OCI-LY7 (cell line): ENCODE measurements around the gene C3orf52. TPM values are rescaled to one million over a fixed set of nuclear protein-coding genes. Genes with fewer than 3 reads are reported as not detected.

Source experiments
- BruUV-seq: library from RNA; stranded (reverse); fragments of 400-500 nt; replicated peaks from 2 replicates; lab custom pipeline; 2021; lab: Mats Ljungman, UMichigan
- CTCF ChIA-PET: fragments of 300-600 bp; sonication (Branson Sonifier 250); formaldehyde crosslinking; loops from one replicate; lab custom pipeline; 2022; ENCODE audit warnings: antibody characterized with exemption; ENCODE audit not compliant: unreplicated experiment; lab: Charles Lee
- POLR2A ChIA-PET: fragments of 300-600 bp; sonication (Branson Sonifier 250); formaldehyde crosslinking; loops from one replicate; lab custom pipeline; 2022; ENCODE audit warnings: antibody characterized with exemption; lab: Charles Lee
- DNase-seq: peaks from one replicate; pipeline ENCODE4 v3.0.0-alpha.2; 2015; ENCODE audit warnings: low spot score
- H2AFZ ChIP-seq: fragments of 200-600 bp; sonication (generic), shearing (Covaris generic); 2 replicates; pipeline ENCODE4 v1.6.1; 2014; ENCODE audit warnings: mild to moderate bottlenecking, antibody characterized with exemption, low read length, moderate library complexity
- H3K27ac ChIP-seq: fragments of 200-600 bp; sonication (generic); 2 replicates; pipeline ENCODE4 v1.5.1; 2014; ENCODE audit warnings: mixed run types, low read depth, mild to moderate bottlenecking, moderate library complexity, low read length, inconsistent platforms; ENCODE audit not compliant: poor library complexity, severe bottlenecking
- H3K36me3 ChIP-seq: fragments of 200-600 bp; sonication (generic); 2 replicates; pipeline ENCODE4 v1.6.1; 2014; ENCODE audit warnings: mild to moderate bottlenecking, antibody characterized with exemption, low read length, moderate library complexity, mixed read lengths; ENCODE audit not compliant: insufficient read depth
- H3K4me1 ChIP-seq: fragments of 200-600 bp; sonication (generic); 2 replicates; pipeline ENCODE4 v1.5.1; 2014; ENCODE audit warnings: mild to moderate bottlenecking, low read length; ENCODE audit not compliant: insufficient read depth, poor library complexity, severe bottlenecking
- H3K4me2 ChIP-seq: fragments of 200-600 bp; sonication (generic); 2 replicates; pipeline ENCODE4 v1.6.1; 2014; ENCODE audit warnings: mild to moderate bottlenecking, low read length
- H3K4me3 ChIP-seq: fragments of 200-600 bp; sonication (generic); 2 replicates; pipeline ENCODE4 v1.5.1; 2014; ENCODE audit warnings: mild to moderate bottlenecking, low read depth, low read length; ENCODE audit not compliant: poor library complexity, severe bottlenecking
- H3K79me2 ChIP-seq: fragments of 200-600 bp; sonication (generic); 2 replicates; pipeline ENCODE4 v1.6.1; 2016; ENCODE audit warnings: low read depth, mild to moderate bottlenecking, low read length, moderate library complexity, mixed read lengths; ENCODE audit not compliant: insufficient read depth
- H3K9me2 ChIP-seq: fragments of 200-600 bp; sonication (generic); 2 replicates; pipeline ENCODE4 v1.6.1; 2016; ENCODE audit warnings: mild to moderate bottlenecking, low read length, mixed read lengths; ENCODE audit not compliant: insufficient read depth
- H3K9me3 ChIP-seq: fragments of 200-600 bp; sonication (generic); 2 replicates; pipeline ENCODE4 v1.6.1; 2014; ENCODE audit warnings: mild to moderate bottlenecking, mixed run types, low read length, mixed read lengths
- H4K20me1 ChIP-seq: fragments of 200-600 bp; sonication (generic); 2 replicates; pipeline ENCODE4 v1.6.1; 2014; ENCODE audit warnings: mild to moderate bottlenecking, antibody characterized with exemption, low read length, moderate library complexity, mixed read lengths; ENCODE audit not compliant: insufficient read depth
- CTCF ChIP-seq: fragments of 200-600 bp; sonication (generic); conservative IDR thresholded peaks from 2 replicates; pipeline ENCODE4 v1.5.1; 2014; ENCODE audit warnings: mild to moderate bottlenecking, antibody characterized with exemption, low read length, moderate library complexity, mixed read lengths
- EZH2phosphoT487 ChIP-seq: fragments of 200-600 bp; sonication (generic); IDR thresholded peaks from 2 replicates; pipeline ENCODE4 v1.6.1; 2018; ENCODE audit warnings: low read depth, borderline replicate concordance, mild to moderate bottlenecking, mixed run types, antibody characterized with exemption, low read length, moderate library complexity, mixed read lengths
- intact Hi-C: fragments of 100-400 bp; cut with micrococcal nuclease; formaldehyde crosslinking; loops from one replicate; pipeline ENCODE4 v1.10.0; 2022; ENCODE audit not compliant: unreplicated experiment
- total RNA-seq, 2 experiments: library from RNA; depleted of rRNA in 1 of 2; stranded (reverse); fragments of >200 nt in 1 of 2; shearing (Covaris generic) in 1 of 2; gene quantifications; 2 replicates each; pipeline ENCODE4 v1.2.3, GENCODE V29; 2014 to 2022

C3orf52 gene
- total RNA-seq, 2 experiments from 2014 or later: 11.2 to 19.0 TPM

- DNase-seq: peak; percentile 78
- intact Hi-C loops: no loop called here
Observed at GRCh38 chr3:112121577-112122547, 35.7 kb downstream of the C3orf52 start.

DNA sequence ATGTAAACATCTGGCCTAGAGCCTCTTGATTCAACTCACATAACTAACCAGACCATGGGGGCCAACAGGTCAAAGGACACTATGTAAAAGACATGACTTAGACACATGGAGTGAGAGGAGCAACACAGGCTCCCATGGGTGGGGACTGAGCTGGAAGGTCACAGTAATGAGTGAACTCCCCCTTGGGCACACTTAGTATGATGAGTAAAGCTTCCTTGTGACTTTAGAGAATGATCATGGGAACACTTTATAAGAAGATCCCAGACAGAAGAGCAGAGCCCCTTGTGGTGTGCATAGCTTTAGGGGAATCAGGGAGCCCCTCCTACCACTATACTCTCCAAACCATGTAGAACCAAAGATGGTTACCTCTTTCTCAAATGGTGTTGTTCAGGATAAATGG lies 36.7 kb downstream of the C3orf52 start:
- DNase-seq: peak; percentile 16
- BruUV-seq: no TSS peak
- Histone ChIP-seq H3K4me2 (peak overlapping the region; percentile 57), H3K79me2 (peaks cover 40% of the 10 kb centered on the region), H3K4me1 (peaks cover 100% of the 10 kb centered on the region), H3K27ac (peak overlapping the region; percentile 99), H3K9me3 (no peaks in the 10 kb centered on the region), H3K36me3 (peaks cover 83% of the 10 kb centered on the region), H3K4me3 (peak overlapping the region; percentile 18), H4K20me1 (no peaks in the 10 kb centered on the region), H2AFZ (no peak overlapping the region), H3K9me2 (no peaks in the 10 kb centered on the region)
- CTCF ChIA-PET: no interaction called here
- POLR2A ChIA-PET: interaction anchor here (1.1 to 16.9 kb wide), 4 partner anchors 5 to 438 kb away, joined by 3 to 566 read pairs (median 49); partner anchors contain the start of gene GCSAM
- TF ChIP-seq EZH2phosphoT487: no peak
- 0 out of 2 replicates have a peak, but pooled peaks have one; percentile 28 for TF ChIP-seq CTCF
- intact Hi-C loops: no loop called here

More at GRCh38 chr3:112121577-112122547, 35.7 kb downstream of the C3orf52 start:
- Histone ChIP-seq H3K79me2 (peaks cover 36% of the 10 kb centered on the region; the same call in 1 of the 2 replicates), H3K36me3 (peaks cover 77% of the 10 kb centered on the region), H4K20me1 (no peaks in the 10 kb centered on the region), H3K4me3 (peak overlapping the region; percentile 17), H3K9me3 (no peaks in the 10 kb centered on the region), H3K27ac (peak overlapping the region; percentile 99), H3K4me2 (peak overlapping the region; percentile 57), H3K4me1 (peaks cover 100% of the 10 kb centered on the region), H3K9me2 (no peaks in the 10 kb centered on the region), H2AFZ (no peak overlapping the region)
- CTCF ChIA-PET: no interaction called here
- POLR2A ChIA-PET: interaction anchor here (1.2 to 9.4 kb wide), 3 partner anchors 9 to 12 kb away, joined by 4 to 566 read pairs (median 5); partner anchors contain the start of gene GCSAM
- no TSS peak for BruUV-seq
- TF ChIP-seq CTCF: no peak
